HL-60 (cell line): ENCODE measurements around the gene NABP2.

ENCODE experiments used
- CTCF ChIP-seq: IDR thresholded peaks from one replicate; pipeline ENCODE4 v1.5.1; 2011; ENCODE audit warnings: low read length, control low read depth, inconsistent platforms; ENCODE audit not compliant: insufficient read depth
- GABPA ChIP-seq: IDR thresholded peaks from 2 replicates; pipeline ENCODE4 v1.6.1; 2012; ENCODE audit warnings: low read depth
- REST ChIP-seq: IDR thresholded peaks from 2 replicates; pipeline ENCODE4 v1.6.1; 2012; ENCODE audit warnings: low read depth; ENCODE audit not compliant: insufficient replicate concordance

- TF ChIP-seq CTCF: no peak
- no peak for TF ChIP-seq GABPA
- TF ChIP-seq REST: no peak
Observed at GRCh38 chr12:56261503-56262232, 37.5 kb downstream of the NABP2 start.
